ENCODE results near the gene DCLK2.

- TF ChIP-seq GATA2 (IDR thresholded peaks at IDR 0.05; ENCODE audit: low read depth, low read length) (no peak), GATA3 (IDR thresholded peaks at IDR 0.05; ENCODE audit: low read depth, low read length) (no peak)
These were observed 169.9 kb downstream of the DCLK2 start for GRCh38 chr4:150248181-150248580.
